ENCODE data around the gene DUSP3. TPM values are rescaled to one million over a fixed set of nuclear protein-coding genes. Genes with fewer than 3 reads are reported as not detected.

DUSP3 gene
- total RNA-seq, 2 experiments from 2014 or later = 10.6 to 12.6 TPM

- POLR2A ChIA-PET = no interaction called here
- H3K4me1 Mint-ChIP-seq (ENCODE audit: low read depth) = no peaks in the 10 kb centered on the region
Measured at GRCh38 chr17:43741636-43742035, 37.1 kb downstream of the DUSP3 start.

GRCh38 chr17:43740541-43740940 is 38.2 kb downstream of the DUSP3 start:
- ATAC-seq (ENCODE audit: poor library complexity) (no peak), DNase-seq (no peak)
- TF ChIP-seq, protein P1, sequence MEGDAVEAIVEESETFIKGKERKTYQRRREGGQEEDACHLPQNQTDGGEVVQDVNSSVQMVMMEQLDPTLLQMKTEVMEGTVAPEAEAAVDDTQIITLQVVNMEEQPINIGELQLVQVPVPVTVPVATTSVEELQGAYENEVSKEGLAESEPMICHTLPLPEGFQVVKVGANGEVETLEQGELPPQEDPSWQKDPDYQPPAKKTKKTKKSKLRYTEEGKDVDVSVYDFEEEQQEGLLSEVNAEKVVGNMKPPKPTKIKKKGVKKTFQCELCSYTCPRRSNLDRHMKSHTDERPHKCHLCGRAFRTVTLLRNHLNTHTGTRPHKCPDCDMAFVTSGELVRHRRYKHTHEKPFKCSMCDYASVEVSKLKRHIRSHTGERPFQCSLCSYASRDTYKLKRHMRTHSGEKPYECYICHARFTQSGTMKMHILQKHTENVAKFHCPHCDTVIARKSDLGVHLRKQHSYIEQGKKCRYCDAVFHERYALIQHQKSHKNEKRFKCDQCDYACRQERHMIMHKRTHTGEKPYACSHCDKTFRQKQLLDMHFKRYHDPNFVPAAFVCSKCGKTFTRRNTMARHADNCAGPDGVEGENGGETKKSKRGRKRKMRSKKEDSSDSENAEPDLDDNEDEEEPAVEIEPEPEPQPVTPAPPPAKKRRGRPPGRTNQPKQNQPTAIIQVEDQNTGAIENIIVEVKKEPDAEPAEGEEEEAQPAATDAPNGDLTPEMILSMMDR (IDR thresholded peaks at IDR 0.05) = no peak
- H3K4me1 Mint-ChIP-seq (ENCODE audit: low read depth) = no peaks in the 10 kb centered on the region
- intact Hi-C loops (cut with DNase I, micrococcal nuclease) = no loop called here
- Histone ChIP-seq H3K36me3 (ENCODE audit: insufficient read depth, low read length) (no peaks in the 10 kb centered on the region), H3K4me3 (ENCODE audit: low read length) (no peak overlapping the region), H3K9me3 (ENCODE audit: control insufficient read depth in 1 of 2, insufficient read depth in 1 of 2, low read length in 2 of 2) (no peaks in the 10 kb centered on the region), H3K4me1 (ENCODE audit: insufficient read depth, low read length) (no peaks in the 10 kb centered on the region), H3K27me3 (ENCODE audit: control insufficient read depth in 1 of 2, insufficient read depth in 2 of 2, low read length in 2 of 2) (peaks cover 4 to 8% of the 10 kb centered on the region in 2 experiments), H3K27ac (ENCODE audit: low read depth in 1 of 2, low read length in 2 of 2) (no peak overlapping the region)
- H3K9me3 Mint-ChIP-seq = no peaks in the 10 kb centered on the region
- H3K27ac Mint-ChIP-seq = no peak overlapping the region
- no peaks in the 10 kb centered on the region for H3K36me3 Mint-ChIP-seq (ENCODE audit: low read depth)
- H3K27me3 Mint-ChIP-seq = peaks cover 46% of the 10 kb centered on the region
- ChIA-PET POLR2A (no interaction called here), CTCF (no interaction called here)
- H3K4me3 Mint-ChIP-seq = no peak overlapping the region

More at GRCh38 chr17:43741636-43742035, 37.1 kb downstream of the DUSP3 start:
- Histone ChIP-seq H3K4me1 (ENCODE audit: insufficient read depth, low read length) (no peaks in the 10 kb centered on the region), H3K27ac (ENCODE audit: low read depth in 1 of 2, low read length in 2 of 2) (no peak overlapping the region), H3K27me3 (ENCODE audit: control insufficient read depth in 1 of 2, insufficient read depth in 2 of 2, low read length in 2 of 2) (peaks cover 4 to 10% of the 10 kb centered on the region in 2 experiments), H3K36me3 (ENCODE audit: insufficient read depth, low read length) (no peaks in the 10 kb centered on the region), H3K4me3 (ENCODE audit: low read length) (no peak overlapping the region), H3K9me3 (ENCODE audit: control insufficient read depth in 1 of 2, insufficient read depth in 1 of 2, low read length in 2 of 2) (no peaks in the 10 kb centered on the region)
- H3K36me3 Mint-ChIP-seq (ENCODE audit: low read depth) = no peaks in the 10 kb centered on the region
- ATAC-seq (ENCODE audit: poor library complexity) (no peak), DNase-seq (no peak)
- H3K27ac Mint-ChIP-seq = no peak overlapping the region
- intact Hi-C loops (cut with DNase I, micrococcal nuclease) = no loop called here
- TF ChIP-seq, protein P1 (IDR thresholded peaks at IDR 0.05) = no peak
- no peaks in the 10 kb centered on the region for H3K9me3 Mint-ChIP-seq
- CTCF ChIA-PET = interaction anchor here (1.0 kb wide), 1 partner anchor 18 kb away, joined by 3 read pairs; no protein-coding TSS in a partner anchor
- no peak overlapping the region for H3K4me3 Mint-ChIP-seq
- peaks cover 52% of the 10 kb centered on the region for H3K27me3 Mint-ChIP-seq

- H3K36me3 Mint-ChIP-seq (ENCODE audit: low read depth) = no peaks in the 10 kb centered on the region
- intact Hi-C loops (cut with DNase I, micrococcal nuclease) = no loop called here
- no peaks in the 10 kb centered on the region for H3K4me1 Mint-ChIP-seq (ENCODE audit: low read depth)
- ATAC-seq (ENCODE audit: poor library complexity) = no peak
- no peak for DNase-seq
- ChIA-PET CTCF (no interaction called here), POLR2A (no interaction called here)
- no peak overlapping the region for H3K4me3 Mint-ChIP-seq
- Histone ChIP-seq H3K9me3 (ENCODE audit: control insufficient read depth in 1 of 2, insufficient read depth in 1 of 2, low read length in 2 of 2) (no peaks in the 10 kb centered on the region), H3K36me3 (ENCODE audit: insufficient read depth, low read length) (no peaks in the 10 kb centered on the region), H3K27ac (ENCODE audit: low read depth in 1 of 2, low read length in 2 of 2) (no peak overlapping the region), H3K4me3 (ENCODE audit: low read length) (no peak overlapping the region), H3K4me1 (ENCODE audit: insufficient read depth, low read length) (no peaks in the 10 kb centered on the region), H3K27me3 (ENCODE audit: control insufficient read depth in 1 of 2, insufficient read depth in 2 of 2, low read length in 2 of 2) (peaks cover 0 to 6% of the 10 kb centered on the region in 2 experiments)
- H3K9me3 Mint-ChIP-seq = no peaks in the 10 kb centered on the region
- H3K27me3 Mint-ChIP-seq = peaks cover 27% of the 10 kb centered on the region
- H3K27ac Mint-ChIP-seq = no peak overlapping the region
- TF ChIP-seq, protein P1 (IDR thresholded peaks at IDR 0.05) = no peak
Measured at GRCh38 chr17:43737722-43738121, 41.1 kb downstream of the DUSP3 start.

All from CD4-positive, alpha-beta T cell (primary cell).